ENCODE measurements around the gene RNF151.

RNF151 gene

DNA sequence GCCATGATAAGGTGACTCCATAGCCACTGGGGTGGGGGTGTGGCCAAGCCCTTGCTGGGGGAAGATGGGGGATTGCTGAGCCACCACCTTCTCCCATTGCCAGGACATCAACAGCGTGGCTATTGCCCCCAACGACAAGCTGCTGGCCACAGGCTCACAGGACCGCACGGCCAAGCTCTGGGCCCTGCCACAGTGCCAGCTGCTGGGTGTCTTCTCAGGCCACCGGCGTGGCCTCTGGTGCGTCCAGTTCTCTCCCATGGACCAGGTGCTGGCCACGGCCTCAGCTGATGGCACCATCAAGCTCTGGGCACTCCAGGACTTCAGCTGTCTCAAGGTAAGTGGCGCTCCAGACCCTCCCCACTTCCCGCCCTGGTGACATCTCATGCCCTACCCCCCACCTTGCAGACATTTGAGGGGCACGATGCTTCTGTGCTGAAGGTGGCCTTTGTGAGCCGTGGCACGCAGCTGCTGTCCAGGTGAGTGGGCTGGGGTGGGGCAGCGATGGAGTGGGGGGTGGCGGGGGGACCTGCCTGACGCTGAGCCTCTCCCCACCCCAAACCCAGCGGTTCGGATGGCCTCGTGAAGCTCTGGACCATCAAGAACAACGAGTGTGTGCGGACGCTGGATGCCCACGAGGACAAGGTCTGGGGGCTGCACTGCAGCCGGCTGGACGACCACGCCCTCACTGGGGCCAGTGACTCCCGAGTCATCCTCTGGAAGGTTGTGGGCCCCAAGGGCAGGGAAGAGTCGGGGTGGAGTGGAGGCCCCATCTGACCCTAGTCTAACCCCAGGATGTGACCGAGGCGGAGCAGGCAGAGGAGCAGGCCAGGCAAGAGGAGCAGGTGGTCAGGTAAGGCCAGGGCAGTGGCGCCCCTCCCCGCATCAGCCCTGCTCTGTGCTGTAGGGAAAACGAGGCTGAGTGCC is 10.6 kb downstream of the RNF151 start:
- no peak for DNase-seq (ENCODE audit: low read depth, low spot score)

DNA sequence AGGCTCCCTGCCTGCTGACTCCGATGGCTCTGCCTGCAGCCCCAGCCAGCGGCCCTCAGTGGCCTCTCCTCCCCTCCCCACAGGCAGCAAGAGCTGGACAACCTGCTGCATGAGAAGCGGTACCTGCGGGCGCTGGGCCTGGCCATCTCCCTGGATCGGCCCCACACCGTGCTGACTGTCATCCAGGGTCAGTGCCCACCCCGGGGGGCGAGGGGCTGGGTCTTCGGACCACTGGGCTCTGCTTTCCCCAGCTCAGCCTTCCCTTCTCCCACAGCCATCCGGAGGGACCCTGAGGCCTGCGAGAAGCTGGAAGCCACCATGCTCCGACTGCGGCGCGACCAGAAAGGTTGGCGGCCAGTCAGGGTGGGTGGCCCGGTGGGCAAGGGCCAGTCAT is 11.2 kb downstream of the RNF151 start:
- no peak for DNase-seq (ENCODE audit: low read depth, low spot score)

DNA sequence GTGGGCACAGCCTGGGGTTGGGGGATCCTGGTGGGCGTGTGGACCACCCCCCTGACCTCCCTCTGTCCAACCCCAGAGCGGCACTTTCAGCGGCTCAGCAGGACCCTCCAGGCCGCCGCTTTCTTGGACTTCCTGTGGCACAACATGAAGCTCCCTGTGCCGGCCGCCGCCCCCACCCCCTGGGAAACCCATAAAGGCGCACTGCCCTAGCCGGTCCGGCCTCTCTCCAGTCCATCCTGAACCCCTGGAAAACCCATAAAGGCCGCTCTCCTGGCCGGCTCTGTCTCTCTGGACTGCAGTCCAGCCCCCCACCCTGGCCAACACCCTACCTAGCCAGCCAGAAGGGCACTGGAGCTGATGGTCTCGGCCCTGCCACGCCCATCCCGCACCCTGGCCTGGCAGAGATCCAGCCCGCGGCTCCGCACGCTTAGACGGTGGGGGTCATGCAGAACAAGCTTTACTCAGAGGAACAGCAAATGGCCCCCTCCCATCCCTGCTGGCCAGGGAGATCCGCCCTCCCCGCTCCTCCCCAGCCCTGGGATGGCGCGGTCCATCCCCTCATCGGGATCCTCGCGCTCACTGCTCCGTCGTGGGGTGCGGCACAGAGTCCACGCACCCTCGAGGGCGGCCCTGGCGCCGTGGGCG is 11.9 kb downstream of the RNF151 start:
- no peak for DNase-seq (ENCODE audit: low read depth, low spot score)

DNA sequence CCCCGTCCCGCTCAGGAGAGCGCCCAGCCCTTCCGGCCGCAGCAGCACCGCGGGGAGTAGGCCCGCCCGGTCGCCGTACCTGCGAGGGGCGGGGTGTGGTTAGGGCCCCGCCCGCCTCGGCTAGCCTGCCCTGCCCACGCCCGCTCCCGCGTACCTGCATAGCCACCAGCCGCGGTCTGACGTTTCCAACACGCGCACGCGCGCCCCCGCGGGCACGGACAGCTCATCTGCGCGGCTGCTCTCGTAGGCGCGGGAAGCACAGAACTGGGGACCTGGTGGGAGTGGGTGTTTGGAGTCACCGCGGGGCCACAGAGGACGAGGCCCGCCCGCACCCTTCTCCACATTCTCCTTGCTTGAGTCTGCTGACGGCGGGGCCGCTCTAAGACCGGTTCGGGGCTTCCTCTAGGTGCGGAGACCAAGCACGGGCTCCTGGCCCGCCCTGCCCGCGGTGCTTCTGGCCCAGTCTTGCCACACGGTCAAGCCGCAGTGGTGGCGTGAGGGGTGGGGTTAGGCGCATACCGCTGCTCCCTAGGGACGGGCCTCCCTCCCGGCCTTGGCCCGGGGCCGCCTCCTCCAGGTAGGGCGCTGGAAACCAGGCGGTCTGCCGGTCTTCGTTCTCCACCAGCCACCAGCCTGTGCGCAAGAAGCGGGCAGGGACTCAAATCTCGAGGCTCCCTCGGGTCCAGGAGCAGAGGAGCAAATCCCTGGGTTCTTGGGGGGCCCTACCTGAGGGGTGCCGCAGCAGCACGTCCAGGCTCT is 12.8 kb downstream of the RNF151 start:
- no peak for DNase-seq (ENCODE audit: low read depth, low spot score)

- no peak for DNase-seq (ENCODE audit: low read depth, low spot score)
Measured at GRCh38 chr16:1980030-1980769, 13.5 kb downstream of the RNF151 start.

GRCh38 chr16:1980770-1981087 is 14.1 kb downstream of the RNF151 start:
- no peak for DNase-seq (ENCODE audit: low read depth, low spot score)

DNA sequence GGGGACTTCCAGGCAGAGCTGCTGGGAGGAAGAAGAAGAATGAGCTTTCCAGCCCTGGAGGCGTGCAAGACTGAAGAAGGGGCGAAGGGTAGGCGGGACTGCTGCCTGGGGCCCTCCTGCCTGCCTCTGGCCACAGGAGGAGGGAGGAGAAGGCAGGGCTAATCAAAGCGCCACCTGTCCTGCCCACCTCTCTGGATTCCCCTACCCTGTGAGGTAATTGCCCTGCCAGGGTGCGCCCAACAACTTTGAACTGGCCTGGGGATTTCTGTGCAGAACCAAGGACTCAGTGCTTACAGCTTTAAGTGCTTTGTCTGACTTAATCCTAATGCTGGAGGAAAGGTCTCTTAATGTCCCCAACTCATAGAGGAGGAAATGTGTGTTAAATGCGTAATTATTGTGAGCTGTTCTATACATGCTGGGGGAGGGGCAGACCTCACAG is 14.8 kb downstream of the RNF151 start, which contains the start of gene NOXO1:
TSS of gene NOXO1 (minus strand) at position 72 of the 439 bp plus-strand sequence. CDS start 290 bp downstream, outside the sequence.
- DNase-seq (ENCODE audit: low read depth, low spot score) = no peak

DNA sequence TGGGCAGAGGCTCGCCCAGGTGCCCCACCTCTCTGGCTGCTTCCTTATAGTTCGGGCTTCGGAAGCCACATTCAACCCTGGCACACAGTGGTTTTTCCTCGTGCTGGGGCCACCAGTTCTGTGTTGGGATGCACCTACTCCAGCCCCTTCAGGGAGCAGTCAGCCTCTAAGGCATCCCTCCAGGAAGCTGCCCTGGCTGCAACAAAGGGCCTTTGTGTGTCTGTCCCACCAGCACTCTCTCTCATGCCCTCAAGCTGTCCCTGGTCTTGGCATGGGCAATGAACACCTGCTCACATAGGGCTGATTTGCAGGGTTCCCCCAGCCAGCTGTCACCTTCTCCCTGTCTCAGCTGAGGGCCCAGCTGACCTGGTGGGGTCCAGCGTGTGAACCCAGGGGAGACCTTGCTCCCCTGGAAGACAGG is 15.4 kb downstream of the RNF151 start:
- DNase-seq (ENCODE audit: low read depth, low spot score) = no peak

DNA sequence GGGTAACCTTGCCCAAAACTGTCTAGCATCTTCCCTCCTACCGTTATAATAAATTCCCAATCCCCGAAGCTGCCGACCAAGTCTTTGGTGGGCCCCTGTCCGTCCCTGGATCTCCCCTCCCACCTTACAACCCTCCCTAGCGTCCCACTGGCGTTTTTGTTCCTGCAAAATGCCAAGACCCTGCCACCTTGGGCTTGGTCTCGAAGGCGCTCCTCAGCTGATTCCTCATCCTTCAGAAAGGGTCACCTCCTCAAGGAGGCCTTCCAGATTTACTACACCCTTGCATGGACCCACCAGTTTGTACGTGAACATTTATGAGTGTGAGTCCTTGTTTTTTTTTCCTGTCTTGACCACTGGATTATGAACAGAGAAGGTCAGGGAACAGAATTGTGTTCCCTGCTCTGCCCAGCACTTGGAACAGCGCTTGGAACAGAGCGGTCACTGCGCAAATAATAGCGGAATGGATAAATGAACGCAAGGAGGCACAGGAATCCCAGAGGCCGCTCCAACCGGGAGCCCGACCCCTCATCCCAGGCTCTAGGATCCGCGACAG is 16.4 kb downstream of the RNF151 start:
- DNase-seq (ENCODE audit: low read depth, low spot score) = no peak

DNA sequence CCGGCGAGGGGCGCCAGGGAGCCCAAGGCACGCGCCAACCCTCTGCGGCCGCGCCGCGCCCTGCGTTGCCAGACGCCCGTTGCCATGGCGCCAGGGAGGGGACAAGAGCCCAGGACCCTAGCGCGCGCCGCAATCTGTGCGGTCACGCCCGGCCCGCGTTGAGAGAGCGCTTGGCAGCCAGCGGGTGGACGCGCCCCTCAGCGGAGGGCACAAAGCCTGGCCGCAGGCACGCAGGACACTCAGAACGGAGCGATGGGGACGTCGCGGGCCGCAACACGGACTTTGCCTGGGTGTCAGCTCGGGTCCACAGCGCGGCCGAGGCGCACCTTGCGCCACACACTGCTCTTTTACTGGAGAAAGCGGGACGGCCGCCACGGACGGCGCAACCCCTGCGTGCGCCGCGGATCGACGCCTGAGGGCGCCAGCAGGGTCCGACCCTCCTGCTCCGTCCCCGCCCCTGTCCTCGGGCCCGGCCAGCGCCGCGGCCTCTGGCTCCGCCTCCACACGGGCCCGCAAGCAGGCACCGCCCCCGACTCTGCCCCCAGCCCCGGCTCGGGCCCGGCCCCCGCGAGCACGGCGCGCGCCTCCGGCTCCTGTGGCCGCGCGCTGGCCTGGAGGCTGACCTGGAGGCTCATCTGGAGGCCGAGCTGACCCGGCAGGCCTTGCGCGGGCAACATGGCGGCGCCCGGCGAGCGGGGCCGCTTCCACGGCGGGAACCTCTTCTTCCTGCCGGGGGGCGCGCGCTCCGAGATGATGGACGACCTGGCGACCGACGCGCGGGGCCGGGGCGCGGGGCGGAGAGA is 17.1 kb downstream of the RNF151 start, which contains the start of gene GFER:
TSS of gene GFER (plus strand) at position 650 of the 803 bp plus-strand sequence. CDS start at position 676, 26 bp downstream.
- no peak for DNase-seq (ENCODE audit: low read depth, low spot score)

GRCh38 chr16:1984347-1985225 is 17.9 kb downstream of the RNF151 start:
- no peak for DNase-seq (ENCODE audit: low read depth, low spot score)

GRCh38 chr16:1985466-1986150 is 19.0 kb downstream of the RNF151 start:
- DNase-seq (ENCODE audit: low read depth, low spot score) = no peak

- no peak for DNase-seq (ENCODE audit: low read depth, low spot score)
Measured at GRCh38 chr16:1987198-1987597, 20.5 kb downstream of the RNF151 start.

- no peak for DNase-seq (ENCODE audit: low read depth, low spot score)
Measured at GRCh38 chr16:1989209-1990100, 22.8 kb downstream of the RNF151 start, which contains the start of gene SYNGR3. Gene SYNGR3 (plus strand): TSS chr16:1989970. CDS start chr16:1990103, 133 bp downstream.

- no peak for DNase-seq (ENCODE audit: low read depth, low spot score)
Measured at GRCh38 chr16:1990101-1990350, 23.4 kb downstream of the RNF151 start.

- no peak for DNase-seq (ENCODE audit: low read depth, low spot score)
Measured at GRCh38 chr16:1990351-1991134, 23.9 kb downstream of the RNF151 start.

DNA sequence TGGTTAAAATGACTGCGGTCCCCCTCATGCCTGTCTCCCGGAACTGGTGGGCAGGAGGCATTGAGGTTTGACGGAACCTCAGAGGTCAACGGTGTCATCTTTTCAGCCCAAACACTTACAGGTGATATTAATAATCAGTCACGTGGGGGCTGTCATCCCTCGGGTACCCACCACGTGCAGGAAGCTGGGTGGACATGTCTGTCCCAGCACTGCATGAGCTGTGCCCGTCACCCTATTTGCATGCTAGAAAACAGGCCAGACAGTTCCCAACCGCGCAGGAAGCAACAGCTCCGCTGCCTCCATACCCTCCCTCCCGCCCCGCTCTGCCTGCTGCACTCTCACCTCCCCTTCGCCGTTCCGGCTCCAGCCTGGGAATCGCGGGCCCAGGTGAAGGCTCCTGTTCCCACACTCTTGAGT is 24.5 kb downstream of the RNF151 start:
- DNase-seq (ENCODE audit: low read depth, low spot score) = no peak

All from activated CD4-positive, CD25-positive, alpha-beta regulatory T cell treated with anti-CD3 and anti-CD28 coated beads, Interleukin-2, amount 50 U/mL, for 16 hours (primary cell).